CD4-positive, CD25-positive, alpha-beta regulatory T cell (primary cell): ENCODE data around the gene P3H2. TPM values are rescaled to one million over a fixed set of nuclear protein-coding genes. Genes with fewer than 3 reads are reported as not detected.

Experiments used
- ATAC-seq, 2 donors: fragments of 150-1000 bp; cut with Tn5 transposase; one replicate each; pipeline ENCODE4 v1.10.0; 2021; ENCODE audit warnings: low read depth in 2 of 2, moderate number of reproducible peaks in 2 of 2, moderate library complexity in 1 of 2
- DNase-seq, 3 donors: peaks; one replicate each; pipeline versions ENCODE4 v3.0.0 to v3.0.0-alpha.2; 2012 to 2022; ENCODE audit warnings: mixed read lengths in 1 of 3
- H3K27ac ChIP-seq: one replicate; pipeline ENCODE4 v1.7.0; 2013; ENCODE audit warnings: mild to moderate bottlenecking, low read length; ENCODE audit not compliant: insufficient read depth, poor library complexity, severe bottlenecking
- H3K27me3 ChIP-seq: one replicate; pipeline ENCODE4 v1.7.0; 2013; ENCODE audit warnings: low read length; ENCODE audit not compliant: control insufficient read depth, insufficient read depth
- H3K36me3 ChIP-seq: one replicate; pipeline ENCODE4 v1.7.0; 2013; ENCODE audit warnings: mild to moderate bottlenecking, low read length, moderate library complexity; ENCODE audit not compliant: control insufficient read depth, insufficient read depth
- H3K4me1 ChIP-seq: 2 replicates; pipeline ENCODE4 v1.7.0; 2013; ENCODE audit warnings: mild to moderate bottlenecking, low read length; ENCODE audit not compliant: insufficient read depth, control insufficient read depth, poor library complexity, severe bottlenecking
- H3K4me3 ChIP-seq: one replicate; pipeline ENCODE4 v1.7.0; 2013; ENCODE audit warnings: low read depth, mild to moderate bottlenecking, low read length, moderate library complexity
- H3K9me3 ChIP-seq, 2 experiments: 1 replicate in 1 of 2; 2 replicates in 1 of 2; pipeline ENCODE4 v1.7.0; 2013; ENCODE audit warnings: low read length in 2 of 2, mild to moderate bottlenecking in 1 of 2, moderate library complexity in 1 of 2; ENCODE audit not compliant: control insufficient read depth in 2 of 2
- H3K27ac Mint-ChIP-seq, 3 donors: one replicate each; pipeline ENCODE4 v1.8.0; 2020 to 2022; ENCODE audit warnings: mild to moderate bottlenecking in 3 of 3, mixed read lengths in 3 of 3, moderate library complexity in 2 of 3
- H3K27me3 Mint-ChIP-seq: one replicate; pipeline ENCODE4 v1.8.0; 2022; ENCODE audit warnings: mild to moderate bottlenecking, mixed read lengths
- H3K36me3 Mint-ChIP-seq: one replicate; pipeline ENCODE4 v1.8.0; 2020; ENCODE audit warnings: mixed read lengths
- H3K4me1 Mint-ChIP-seq, 4 donors: one replicate each; pipeline ENCODE4 v1.8.0; 2020 to 2022; ENCODE audit warnings: mixed read lengths in 4 of 4, mild to moderate bottlenecking in 1 of 4
- H3K4me3 Mint-ChIP-seq, 4 donors: one replicate each; pipeline ENCODE4 v1.8.0; 2020 to 2022; ENCODE audit warnings: mild to moderate bottlenecking in 4 of 4, mixed read lengths in 4 of 4, moderate library complexity in 3 of 4
- H3K9me3 Mint-ChIP-seq, 7 donors: one replicate each; pipeline ENCODE4 v1.8.0; 2020 to 2022; ENCODE audit warnings: mixed read lengths in 7 of 7, mild to moderate bottlenecking in 3 of 7, moderate library complexity in 2 of 7
- polyA plus RNA-seq, 4 donors: library from polyadenylated mRNA; unstranded; fragments of 300-500 nt; fragmentation: Illumina TruSeq; gene quantifications; one replicate each; pipeline ENCODE4 v1.2.3, GENCODE V29; 2021
- total RNA-seq: library from RNA; stranded (reverse); gene quantifications from one replicate; pipeline ENCODE4 v1.2.3, GENCODE V29; 2022

Gene P3H2
- total and polyA plus RNA-seq, 5 donors from 2014 or later = not detected

- no peak overlapping the region for H3K4me3 ChIP-seq
- DNase-seq = no peak
- H3K27ac Mint-ChIP-seq = no peak overlapping the region
- no peaks in the 10 kb centered on the region for H3K27me3 ChIP-seq
- no peak for ATAC-seq
- no peaks in the 10 kb centered on the region for H3K9me3 ChIP-seq
- H3K27ac ChIP-seq = no peak overlapping the region
- no peak overlapping the region for H3K4me3 Mint-ChIP-seq
- no peaks in the 10 kb centered on the region for H3K4me1 ChIP-seq
- H3K9me3 Mint-ChIP-seq = peaks cover 0 to 1% (median 0%) of the 10 kb centered on the region in 7 donors
- H3K27me3 Mint-ChIP-seq = peaks cover 12% of the 10 kb centered on the region
- no peaks in the 10 kb centered on the region for H3K36me3 ChIP-seq
- H3K4me1 Mint-ChIP-seq = no peaks in the 10 kb centered on the region
- no peaks in the 10 kb centered on the region for H3K36me3 Mint-ChIP-seq
Observed at GRCh38 chr3:190001426-190001825, 119.3 kb downstream of the P3H2 start.

- H3K4me3 ChIP-seq = no peak overlapping the region
- H3K36me3 Mint-ChIP-seq = no peaks in the 10 kb centered on the region
- H3K27me3 Mint-ChIP-seq = peaks cover 12% of the 10 kb centered on the region
- H3K27me3 ChIP-seq = peaks cover 2% of the 10 kb centered on the region
- no peak overlapping the region for H3K4me3 Mint-ChIP-seq
- DNase-seq (no peak), ATAC-seq (no peak)
- no peaks in the 10 kb centered on the region for H3K4me1 ChIP-seq
- no peaks in the 10 kb centered on the region for H3K36me3 ChIP-seq
- no peak overlapping the region for H3K27ac Mint-ChIP-seq
- H3K9me3 Mint-ChIP-seq = peaks cover 0 to 1% (median 0%) of the 10 kb centered on the region in 7 donors
- H3K27ac ChIP-seq = no peak overlapping the region
- H3K4me1 Mint-ChIP-seq = no peaks in the 10 kb centered on the region
- H3K9me3 ChIP-seq = no peaks in the 10 kb centered on the region
Observed at GRCh38 chr3:190000861-190001196, 119.9 kb downstream of the P3H2 start.

- H3K27me3 ChIP-seq = peaks cover 2% of the 10 kb centered on the region
- DNase-seq (no peak), ATAC-seq (no peak)
- no peak overlapping the region for H3K27ac ChIP-seq
- Mint-ChIP-seq H3K4me1 (no peaks in the 10 kb centered on the region), H3K4me3 (no peak overlapping the region), H3K9me3 (peaks cover 0 to 2% (median 0%) of the 10 kb centered on the region in 7 donors), H3K36me3 (no peaks in the 10 kb centered on the region), H3K27ac (no peak overlapping the region), H3K27me3 (peaks cover 12% of the 10 kb centered on the region)
- H3K36me3 ChIP-seq = no peaks in the 10 kb centered on the region
- H3K4me3 ChIP-seq = no peak overlapping the region
- H3K4me1 ChIP-seq = no peaks in the 10 kb centered on the region
- no peaks in the 10 kb centered on the region for H3K9me3 ChIP-seq
Observed at GRCh38 chr3:190000187-190000860, 120.4 kb downstream of the P3H2 start.

- H3K4me1 ChIP-seq = no peaks in the 10 kb centered on the region
- Mint-ChIP-seq H3K4me3 (no peak overlapping the region), H3K4me1 (no peaks in the 10 kb centered on the region), H3K27ac (no peak overlapping the region), H3K9me3 (peaks cover 0 to 2% (median 0%) of the 10 kb centered on the region in 7 donors), H3K36me3 (no peaks in the 10 kb centered on the region), H3K27me3 (peaks cover 12% of the 10 kb centered on the region)
- no peak for ATAC-seq
- no peak for DNase-seq
- H3K36me3 ChIP-seq = no peaks in the 10 kb centered on the region
- H3K27ac ChIP-seq = no peak overlapping the region
- peaks cover 2% of the 10 kb centered on the region for H3K27me3 ChIP-seq
- no peaks in the 10 kb centered on the region for H3K9me3 ChIP-seq
- H3K4me3 ChIP-seq = no peak overlapping the region
Observed at GRCh38 chr3:189999718-190000117, 121.0 kb downstream of the P3H2 start.

- ATAC-seq (no peak), DNase-seq (no peak)
- Histone ChIP-seq H3K36me3 (no peaks in the 10 kb centered on the region), H3K9me3 (no peaks in the 10 kb centered on the region), H3K4me1 (no peaks in the 10 kb centered on the region), H3K4me3 (no peak overlapping the region), H3K27ac (no peak overlapping the region), H3K27me3 (peaks cover 2% of the 10 kb centered on the region)
- H3K36me3 Mint-ChIP-seq = no peaks in the 10 kb centered on the region
- H3K27ac Mint-ChIP-seq = no peak overlapping the region
- no peak overlapping the region for H3K4me3 Mint-ChIP-seq
- H3K4me1 Mint-ChIP-seq = no peaks in the 10 kb centered on the region
- peaks cover 0 to 3% (median 0%) of the 10 kb centered on the region in 7 donors for H3K9me3 Mint-ChIP-seq
- H3K27me3 Mint-ChIP-seq = peaks cover 7% of the 10 kb centered on the region
Observed at GRCh38 chr3:189995129-189995528, 125.6 kb downstream of the P3H2 start.

- H3K27me3 ChIP-seq = no peaks in the 10 kb centered on the region
- H3K4me1 ChIP-seq = no peaks in the 10 kb centered on the region
- DNase-seq (no peak), ATAC-seq (no peak)
- Mint-ChIP-seq H3K9me3 (peaks cover 0 to 2% (median 0%) of the 10 kb centered on the region in 7 donors), H3K27me3 (no peaks in the 10 kb centered on the region), H3K4me1 (no peaks in the 10 kb centered on the region), H3K4me3 (no peak overlapping the region), H3K36me3 (no peaks in the 10 kb centered on the region), H3K27ac (no peak overlapping the region)
- H3K27ac ChIP-seq = no peak overlapping the region
- no peak overlapping the region for H3K4me3 ChIP-seq
- H3K36me3 ChIP-seq = no peaks in the 10 kb centered on the region
- no peaks in the 10 kb centered on the region for H3K9me3 ChIP-seq
Observed at GRCh38 chr3:189990826-189991225, 129.9 kb downstream of the P3H2 start.

GRCh38 chr3:189988854-189989253 lies 131.8 kb downstream of the P3H2 start:
- peaks cover 0 to 2% (median 0%) of the 10 kb centered on the region in 7 donors for H3K9me3 Mint-ChIP-seq
- H3K27me3 Mint-ChIP-seq = no peaks in the 10 kb centered on the region
- Histone ChIP-seq H3K27ac (no peak overlapping the region), H3K27me3 (no peaks in the 10 kb centered on the region), H3K36me3 (no peaks in the 10 kb centered on the region), H3K9me3 (no peaks in the 10 kb centered on the region), H3K4me1 (no peaks in the 10 kb centered on the region), H3K4me3 (no peak overlapping the region)
- no peak overlapping the region for H3K27ac Mint-ChIP-seq
- H3K36me3 Mint-ChIP-seq = no peaks in the 10 kb centered on the region
- H3K4me1 Mint-ChIP-seq = no peaks in the 10 kb centered on the region
- ATAC-seq (no peak), DNase-seq (no peak)
- H3K4me3 Mint-ChIP-seq = no peak overlapping the region

- DNase-seq (no peak), ATAC-seq (no peak)
- peaks cover 0 to 2% (median 0%) of the 10 kb centered on the region in 7 donors for H3K9me3 Mint-ChIP-seq
- no peaks in the 10 kb centered on the region for H3K27me3 Mint-ChIP-seq
- H3K4me1 ChIP-seq = no peaks in the 10 kb centered on the region
- H3K27ac ChIP-seq = no peak overlapping the region
- H3K4me3 Mint-ChIP-seq = no peak overlapping the region
- H3K9me3 ChIP-seq = no peaks in the 10 kb centered on the region
- H3K36me3 Mint-ChIP-seq = no peaks in the 10 kb centered on the region
- H3K27ac Mint-ChIP-seq = no peak overlapping the region
- no peaks in the 10 kb centered on the region for H3K36me3 ChIP-seq
- no peaks in the 10 kb centered on the region for H3K4me1 Mint-ChIP-seq
- H3K4me3 ChIP-seq = no peak overlapping the region
- H3K27me3 ChIP-seq = no peaks in the 10 kb centered on the region
Observed at GRCh38 chr3:189988322-189988721, 132.4 kb downstream of the P3H2 start.
